DMS53 treated with DMSO at 0.1 percent for 48 hours (cell line): ENCODE results near the gene ZBTB16.

ENCODE experiments used
- DNase-seq: peaks from one replicate; lab custom pipeline; 2025; ENCODE audit not compliant: unreplicated experiment; lab: John Stamatoyannopoulos, UW

The ZBTB16 gene

GRCh38 chr11:114129699-114130098, 70.2 kb downstream of the ZBTB16 start:
- DNase-seq: no peak

- no peak for DNase-seq
Observed at GRCh38 chr11:114130115-114130576, 70.6 kb downstream of the ZBTB16 start.

- DNase-seq: no peak
Observed at GRCh38 chr11:114130629-114131277, 71.2 kb downstream of the ZBTB16 start.

GRCh38 chr11:114131461-114131864, 72.0 kb downstream of the ZBTB16 start:
- DNase-seq: no peak

- DNase-seq: no peak
Observed at GRCh38 chr11:114132417-114132816, 72.9 kb downstream of the ZBTB16 start.

GRCh38 chr11:114132944-114133394, 73.5 kb downstream of the ZBTB16 start:
- no peak for DNase-seq

GRCh38 chr11:114133548-114134329, 74.2 kb downstream of the ZBTB16 start:
- no peak for DNase-seq

- DNase-seq: no peak
Observed at GRCh38 chr11:114134870-114135269, 75.4 kb downstream of the ZBTB16 start.

- no peak for DNase-seq
Observed at GRCh38 chr11:114135737-114136151, 76.2 kb downstream of the ZBTB16 start.

- no peak for DNase-seq
Observed at GRCh38 chr11:114136686-114137640, 77.5 kb downstream of the ZBTB16 start.

- DNase-seq: no peak
Observed at GRCh38 chr11:114137838-114138237, 78.3 kb downstream of the ZBTB16 start.

- DNase-seq: no peak
Observed at GRCh38 chr11:114138411-114138810, 78.9 kb downstream of the ZBTB16 start.

- DNase-seq: no peak
Observed at GRCh38 chr11:114140826-114141225, 81.3 kb downstream of the ZBTB16 start.

- DNase-seq: no peak
Observed at GRCh38 chr11:114141863-114142580, 82.5 kb downstream of the ZBTB16 start.

GRCh38 chr11:114142707-114143106, 83.2 kb downstream of the ZBTB16 start:
- DNase-seq: no peak

- no peak for DNase-seq
Observed at GRCh38 chr11:114145166-114145775, 85.8 kb downstream of the ZBTB16 start.

- DNase-seq: no peak
Observed at GRCh38 chr11:114147375-114148012, 88.0 kb downstream of the ZBTB16 start.

- no peak for DNase-seq
Observed at GRCh38 chr11:114148013-114148382, 88.5 kb downstream of the ZBTB16 start.

- no peak for DNase-seq
Observed at GRCh38 chr11:114149689-114150407, 90.3 kb downstream of the ZBTB16 start.
